Measurements from ENCODE around the gene TAAR6.

GRCh38 chr6:132524646-132525045, 45.5 kb upstream of the TAAR6 start:
- no peak for TF ChIP-seq CTCF (IDR thresholded peaks at IDR 0.05; ENCODE audit: insufficient read depth, low read length, poor library complexity, severe bottlenecking)
- TF ChIP-seq EZH2phosphoT487 (conservative IDR thresholded peaks at IDR 0.05; ENCODE audit: low read length): no peak
